WTC11 (cell line): ENCODE data around the gene VIT. TPM values are rescaled to one million over a fixed set of nuclear protein-coding genes. Genes with fewer than 3 reads are reported as not detected.

Experiments used
- ATAC-seq: fragments of 200-7000 bp; cut with Tn5 transposase; 2 replicates; pipeline ENCODE4 v1.10.0; 2021; ENCODE audit warnings: mild to moderate bottlenecking, moderate library complexity
- CTCF ChIA-PET: fragments of 300-600 bp; sonication (Branson Sonifier 250); formaldehyde crosslinking; loops from one replicate; lab custom pipeline; 2021; ENCODE audit warnings: antibody characterized with exemption; lab: Charles Lee
- POLR2A ChIA-PET: fragments of 350-600 bp; sonication (Branson Sonifier 250); formaldehyde crosslinking; loops from one replicate; lab custom pipeline; 2021; ENCODE audit warnings: antibody characterized with exemption; lab: Charles Lee
- DNase-seq: peaks from one replicate; pipeline ENCODE4 v3.0.0; 2021; ENCODE audit warnings: low spot score
- H3K27ac Mint-ChIP-seq: 2 replicates; pipeline ENCODE4 v1.8.0; 2021; ENCODE audit warnings: mixed read lengths
- H3K27me3 Mint-ChIP-seq: 2 replicates; pipeline ENCODE4 v1.8.0; 2021; ENCODE audit warnings: low read depth, mild to moderate bottlenecking, moderate library complexity, mixed read lengths
- H3K36me3 Mint-ChIP-seq: 2 replicates; pipeline ENCODE4 v1.8.0; 2021; ENCODE audit warnings: mixed read lengths
- H3K4me1 Mint-ChIP-seq: 2 replicates; pipeline ENCODE4 v1.8.0; 2022; ENCODE audit warnings: mixed read lengths
- H3K4me3 Mint-ChIP-seq: 2 replicates; pipeline ENCODE4 v1.8.0; 2021; ENCODE audit warnings: mild to moderate bottlenecking, moderate library complexity, mixed read lengths
- H3K9me3 Mint-ChIP-seq: 2 replicates; pipeline ENCODE4 v1.8.0; 2021; ENCODE audit warnings: mixed read lengths
- EMX1 ChIP-seq: fragments of 250-450 bp; sonication (Bioruptor Pico); IDR thresholded peaks from 2 replicates; pipeline ENCODE4 v1.8.0; 2021; ENCODE audit warnings: mild to moderate bottlenecking
- ETV6 ChIP-seq: sonication (generic); formaldehyde crosslinking; IDR thresholded peaks from 2 replicates; pipeline ENCODE4 v1.8.1; 2022; ENCODE audit warnings: mild to moderate bottlenecking, missing genetic modification reagents
- GRHL2 ChIP-seq: fragments of 250-450 bp; sonication (Bioruptor Pico); IDR thresholded peaks from 2 replicates; pipeline ENCODE4 v1.8.0; 2022; ENCODE audit warnings: mild to moderate bottlenecking, moderate library complexity; ENCODE audit not compliant: insufficient replicate concordance, severe bottlenecking
- IRF2 ChIP-seq: sonication (generic); formaldehyde crosslinking; IDR thresholded peaks from 2 replicates; pipeline ENCODE4 v1.8.0; 2022; ENCODE audit warnings: low read depth, missing genetic modification reagents, borderline replicate concordance
- KAT7 ChIP-seq: sonication (generic); formaldehyde crosslinking; IDR thresholded peaks from 2 replicates; pipeline ENCODE4 v1.8.1; 2023; ENCODE audit warnings: missing genetic modification reagents, mild to moderate bottlenecking, borderline replicate concordance
- MXD4 ChIP-seq: fragments of 250-450 bp; sonication (Bioruptor Pico); IDR thresholded peaks from 2 replicates; pipeline ENCODE4 v1.8.0; 2021; ENCODE audit warnings: mild to moderate bottlenecking, moderate library complexity, borderline replicate concordance
- NFYB ChIP-seq: sonication (generic); formaldehyde crosslinking; conservative IDR thresholded peaks from 2 replicates; pipeline ENCODE4 v1.8.0; 2022; ENCODE audit warnings: low read depth, missing genetic modification reagents
- SMAD3 ChIP-seq: sonication (generic); formaldehyde crosslinking; IDR thresholded peaks from 2 replicates; pipeline ENCODE4 v1.8.0; 2022; ENCODE audit warnings: missing genetic modification reagents, mild to moderate bottlenecking, borderline replicate concordance
- SMAD4 ChIP-seq: sonication (generic); formaldehyde crosslinking; IDR thresholded peaks from 2 replicates; pipeline ENCODE4 v1.8.0; 2022; ENCODE audit warnings: mild to moderate bottlenecking, missing genetic modification reagents
- ZNF121 ChIP-seq: sonication (generic); formaldehyde crosslinking; IDR thresholded peaks from 2 replicates; pipeline ENCODE4 v1.8.0; 2023; ENCODE audit warnings: missing genetic modification reagents
- ZNF263 ChIP-seq: sonication (generic); formaldehyde crosslinking; IDR thresholded peaks from 2 replicates; pipeline ENCODE4 v1.8.1; 2022; ENCODE audit warnings: low read depth, mild to moderate bottlenecking, moderate library complexity, missing genetic modification reagents
- ZNF317 ChIP-seq: sonication (generic); formaldehyde crosslinking; IDR thresholded peaks from 2 replicates; pipeline ENCODE4 v1.8.1; 2023; ENCODE audit warnings: low read depth, mild to moderate bottlenecking, moderate library complexity, missing genetic modification reagents, borderline replicate concordance
- ZNF396 ChIP-seq: fragments of 250-450 bp; sonication (Bioruptor Pico); IDR thresholded peaks from 2 replicates; pipeline ENCODE4 v1.8.0; 2021; ENCODE audit warnings: mild to moderate bottlenecking, moderate library complexity, borderline replicate concordance
- total RNA-seq: library from RNA; stranded (reverse); gene quantifications from 3 replicates; pipeline ENCODE4 v1.2.3, GENCODE V29; 2021
- TF ChIP-seq, protein P1 (sequence below): sonication (generic); formaldehyde crosslinking; IDR thresholded peaks from 2 replicates; pipeline ENCODE4 v1.8.0; 2022; ENCODE audit warnings: mild to moderate bottlenecking, missing genetic modification reagents
- TF ChIP-seq, protein P2 (sequence below): sonication (generic); formaldehyde crosslinking; IDR thresholded peaks from 2 replicates; pipeline ENCODE4 v1.8.1; 2022; ENCODE audit warnings: missing genetic modification reagents, borderline replicate concordance
- TF ChIP-seq, protein P3 (sequence below): sonication (generic); formaldehyde crosslinking; IDR thresholded peaks from 2 replicates; pipeline ENCODE4 v1.8.1; 2023; ENCODE audit warnings: mild to moderate bottlenecking, missing genetic modification reagents, borderline replicate concordance
- TF ChIP-seq, protein P4 (sequence below): sonication (generic); formaldehyde crosslinking; IDR thresholded peaks from 2 replicates; pipeline ENCODE4 v1.8.0; 2022; ENCODE audit warnings: mild to moderate bottlenecking, missing genetic modification reagents
- TF ChIP-seq, protein P5 (sequence below): sonication (generic); formaldehyde crosslinking; IDR thresholded peaks from 2 replicates; pipeline ENCODE4 v1.8.0; 2022; ENCODE audit warnings: mild to moderate bottlenecking, missing genetic modification reagents
- TF ChIP-seq, protein P6 (sequence below): sonication (generic); formaldehyde crosslinking; IDR thresholded peaks from 2 replicates; pipeline ENCODE4 v1.8.1; 2022; ENCODE audit warnings: low read depth, mild to moderate bottlenecking, moderate library complexity, missing genetic modification reagents, borderline replicate concordance
- TF ChIP-seq, protein P7 (sequence below): sonication (generic); formaldehyde crosslinking; IDR thresholded peaks from 2 replicates; pipeline ENCODE4 v1.8.0; 2022; ENCODE audit warnings: mild to moderate bottlenecking, missing genetic modification reagents
- TF ChIP-seq, protein P8 (sequence below): sonication (generic); formaldehyde crosslinking; conservative IDR thresholded peaks from 2 replicates; pipeline ENCODE4 v1.8.1; 2022; ENCODE audit warnings: mild to moderate bottlenecking, missing genetic modification reagents

VIT gene
- total RNA-seq, 1 experiment from 2014 or later = 0.46 TPM

DNA sequence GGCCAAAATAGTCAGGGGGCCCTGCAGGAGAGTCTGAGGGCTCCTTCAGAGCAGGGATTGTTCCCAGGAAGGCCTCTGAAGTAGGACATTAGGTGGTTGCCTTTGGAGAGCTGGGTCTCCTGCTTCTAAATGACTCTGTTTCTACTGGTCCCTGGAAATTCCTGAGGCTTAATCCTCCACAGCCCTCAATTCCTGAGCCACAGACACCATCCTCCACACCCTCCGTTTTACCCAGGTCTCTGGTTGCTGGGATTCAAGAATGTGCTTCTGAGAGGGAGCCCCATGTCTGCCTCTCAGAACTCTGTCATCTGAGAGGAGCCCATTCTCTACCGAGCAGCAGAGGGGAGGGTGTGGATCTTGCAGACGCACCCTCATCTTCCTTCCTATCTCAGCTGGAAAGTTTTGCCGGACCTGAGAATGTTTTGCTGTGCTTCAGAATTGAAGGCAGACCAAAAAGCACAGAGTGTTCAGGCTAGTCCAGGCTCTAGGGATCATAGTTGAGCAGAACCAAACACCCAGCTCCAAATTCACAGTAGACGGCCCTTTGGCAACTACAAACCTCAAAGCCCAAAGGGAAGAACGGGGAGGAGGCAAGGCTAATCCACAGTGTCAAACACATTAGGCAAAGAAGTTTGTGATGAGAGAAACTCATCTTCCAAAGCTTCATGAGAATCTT is 8.1 kb downstream of the VIT start:
- H3K4me3 Mint-ChIP-seq = no peak overlapping the region
- ATAC-seq = no peak
- no peak for TF ChIP-seq NFYB (CRISPR knock-in tag)
- TF ChIP-seq ZNF317 (CRISPR knock-in tag) = no peak
- TF ChIP-seq KAT7 = no peak
- TF ChIP-seq ZNF396 (CRISPR knock-in tag) = no peak
- TF ChIP-seq ETV6 (CRISPR knock-in tag) = no peak
- TF ChIP-seq, protein P1, sequence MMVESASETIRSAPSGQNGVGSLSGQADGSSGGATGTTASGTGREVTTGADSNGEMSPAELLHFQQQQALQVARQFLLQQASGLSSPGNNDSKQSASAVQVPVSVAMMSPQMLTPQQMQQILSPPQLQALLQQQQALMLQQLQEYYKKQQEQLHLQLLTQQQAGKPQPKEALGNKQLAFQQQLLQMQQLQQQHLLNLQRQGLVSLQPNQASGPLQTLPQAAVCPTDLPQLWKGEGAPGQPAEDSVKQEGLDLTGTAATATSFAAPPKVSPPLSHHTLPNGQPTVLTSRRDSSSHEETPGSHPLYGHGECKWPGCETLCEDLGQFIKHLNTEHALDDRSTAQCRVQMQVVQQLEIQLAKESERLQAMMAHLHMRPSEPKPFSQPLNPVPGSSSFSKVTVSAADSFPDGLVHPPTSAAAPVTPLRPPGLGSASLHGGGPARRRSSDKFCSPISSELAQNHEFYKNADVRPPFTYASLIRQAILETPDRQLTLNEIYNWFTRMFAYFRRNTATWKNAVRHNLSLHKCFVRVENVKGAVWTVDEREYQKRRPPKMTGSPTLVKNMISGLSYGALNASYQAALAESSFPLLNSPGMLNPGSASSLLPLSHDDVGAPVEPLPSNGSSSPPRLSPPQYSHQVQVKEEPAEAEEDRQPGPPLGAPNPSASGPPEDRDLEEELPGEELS = no peak
- TF ChIP-seq, protein P2, sequence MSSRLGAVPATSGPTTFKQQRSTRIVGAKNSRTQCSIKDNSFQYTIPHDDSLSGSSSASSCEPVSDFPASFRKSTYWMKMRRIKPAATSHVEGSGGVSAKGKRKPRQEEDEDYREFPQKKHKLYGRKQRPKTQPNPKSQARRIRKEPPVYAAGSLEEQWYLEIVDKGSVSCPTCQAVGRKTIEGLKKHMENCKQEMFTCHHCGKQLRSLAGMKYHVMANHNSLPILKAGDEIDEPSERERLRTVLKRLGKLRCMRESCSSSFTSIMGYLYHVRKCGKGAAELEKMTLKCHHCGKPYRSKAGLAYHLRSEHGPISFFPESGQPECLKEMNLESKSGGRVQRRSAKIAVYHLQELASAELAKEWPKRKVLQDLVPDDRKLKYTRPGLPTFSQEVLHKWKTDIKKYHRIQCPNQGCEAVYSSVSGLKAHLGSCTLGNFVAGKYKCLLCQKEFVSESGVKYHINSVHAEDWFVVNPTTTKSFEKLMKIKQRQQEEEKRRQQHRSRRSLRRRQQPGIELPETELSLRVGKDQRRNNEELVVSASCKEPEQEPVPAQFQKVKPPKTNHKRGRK (CRISPR knock-in tag) = no peak
- TF ChIP-seq, protein P3, sequence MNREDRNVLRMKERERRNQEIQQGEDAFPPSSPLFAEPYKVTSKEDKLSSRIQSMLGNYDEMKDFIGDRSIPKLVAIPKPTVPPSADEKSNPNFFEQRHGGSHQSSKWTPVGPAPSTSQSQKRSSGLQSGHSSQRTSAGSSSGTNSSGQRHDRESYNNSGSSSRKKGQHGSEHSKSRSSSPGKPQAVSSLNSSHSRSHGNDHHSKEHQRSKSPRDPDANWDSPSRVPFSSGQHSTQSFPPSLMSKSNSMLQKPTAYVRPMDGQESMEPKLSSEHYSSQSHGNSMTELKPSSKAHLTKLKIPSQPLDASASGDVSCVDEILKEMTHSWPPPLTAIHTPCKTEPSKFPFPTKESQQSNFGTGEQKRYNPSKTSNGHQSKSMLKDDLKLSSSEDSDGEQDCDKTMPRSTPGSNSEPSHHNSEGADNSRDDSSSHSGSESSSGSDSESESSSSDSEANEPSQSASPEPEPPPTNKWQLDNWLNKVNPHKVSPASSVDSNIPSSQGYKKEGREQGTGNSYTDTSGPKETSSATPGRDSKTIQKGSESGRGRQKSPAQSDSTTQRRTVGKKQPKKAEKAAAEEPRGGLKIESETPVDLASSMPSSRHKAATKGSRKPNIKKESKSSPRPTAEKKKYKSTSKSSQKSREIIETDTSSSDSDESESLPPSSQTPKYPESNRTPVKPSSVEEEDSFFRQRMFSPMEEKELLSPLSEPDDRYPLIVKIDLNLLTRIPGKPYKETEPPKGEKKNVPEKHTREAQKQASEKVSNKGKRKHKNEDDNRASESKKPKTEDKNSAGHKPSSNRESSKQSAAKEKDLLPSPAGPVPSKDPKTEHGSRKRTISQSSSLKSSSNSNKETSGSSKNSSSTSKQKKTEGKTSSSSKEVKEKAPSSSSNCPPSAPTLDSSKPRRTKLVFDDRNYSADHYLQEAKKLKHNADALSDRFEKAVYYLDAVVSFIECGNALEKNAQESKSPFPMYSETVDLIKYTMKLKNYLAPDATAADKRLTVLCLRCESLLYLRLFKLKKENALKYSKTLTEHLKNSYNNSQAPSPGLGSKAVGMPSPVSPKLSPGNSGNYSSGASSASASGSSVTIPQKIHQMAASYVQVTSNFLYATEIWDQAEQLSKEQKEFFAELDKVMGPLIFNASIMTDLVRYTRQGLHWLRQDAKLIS (CRISPR knock-in tag) = no peak
- TF ChIP-seq, protein P4, sequence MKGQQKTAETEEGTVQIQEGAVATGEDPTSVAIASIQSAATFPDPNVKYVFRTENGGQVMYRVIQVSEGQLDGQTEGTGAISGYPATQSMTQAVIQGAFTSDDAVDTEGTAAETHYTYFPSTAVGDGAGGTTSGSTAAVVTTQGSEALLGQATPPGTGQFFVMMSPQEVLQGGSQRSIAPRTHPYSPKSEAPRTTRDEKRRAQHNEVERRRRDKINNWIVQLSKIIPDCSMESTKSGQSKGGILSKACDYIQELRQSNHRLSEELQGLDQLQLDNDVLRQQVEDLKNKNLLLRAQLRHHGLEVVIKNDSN (CRISPR knock-in tag) = no peak
- TF ChIP-seq ZNF121 (CRISPR knock-in tag) = no peak
- TF ChIP-seq, protein P5, sequence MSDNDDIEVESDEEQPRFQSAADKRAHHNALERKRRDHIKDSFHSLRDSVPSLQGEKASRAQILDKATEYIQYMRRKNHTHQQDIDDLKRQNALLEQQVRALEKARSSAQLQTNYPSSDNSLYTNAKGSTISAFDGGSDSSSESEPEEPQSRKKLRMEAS (CRISPR knock-in tag) = no peak
- TF ChIP-seq MXD4 (CRISPR knock-in tag) = no peak
- ChIA-PET POLR2A (interaction anchor here (0.7 kb wide), 1 partner anchor 10 kb away, joined by 4 read pairs; no protein-coding TSS in a partner anchor), CTCF (interaction anchor here (0.7 kb wide), 1 partner anchor 66 kb away, joined by 3 read pairs; no protein-coding TSS in a partner anchor)
- peaks cover 17% of the 10 kb centered on the region for H3K4me1 Mint-ChIP-seq
- DNase-seq = no peak
- no peaks in the 10 kb centered on the region for H3K27me3 Mint-ChIP-seq
- no peaks in the 10 kb centered on the region for H3K36me3 Mint-ChIP-seq
- no peaks in the 10 kb centered on the region for H3K9me3 Mint-ChIP-seq
- H3K27ac Mint-ChIP-seq = no peak overlapping the region

DNA sequence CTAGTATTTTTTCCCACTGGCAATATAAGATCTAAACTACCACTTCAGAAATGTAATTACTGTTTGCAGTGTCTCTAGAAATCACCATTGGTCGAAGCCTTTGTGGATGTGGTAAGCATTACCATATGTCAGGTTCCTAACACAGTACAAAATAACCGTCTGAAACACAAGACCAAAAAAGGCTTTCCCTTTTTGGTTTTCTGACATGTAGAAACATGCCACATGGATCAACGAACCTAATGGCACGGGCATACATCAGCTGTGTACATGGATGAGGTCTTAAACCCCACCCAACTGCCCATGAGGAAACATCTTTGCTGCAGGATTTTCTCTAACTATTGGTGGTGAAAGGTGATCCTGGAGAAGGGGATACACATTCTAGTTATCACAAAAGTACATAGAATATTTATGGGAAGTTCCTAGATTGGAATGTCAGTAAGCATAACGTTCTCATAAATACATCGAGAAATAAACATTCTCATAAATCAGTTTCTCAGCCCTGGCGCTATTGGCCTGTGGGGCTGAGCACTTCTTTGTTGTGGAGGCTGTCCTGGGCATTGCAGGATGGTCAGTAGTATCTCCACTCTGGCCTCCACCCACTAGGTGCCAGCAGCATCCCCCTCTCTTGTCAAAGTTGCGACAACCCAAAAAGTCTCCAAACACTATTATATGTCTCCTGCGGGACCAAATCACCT is 9.0 kb downstream of the VIT start:
- peaks cover 2% of the 10 kb centered on the region for H3K9me3 Mint-ChIP-seq
- ATAC-seq = no peak
- H3K4me1 Mint-ChIP-seq = peaks cover 17% of the 10 kb centered on the region
- H3K4me3 Mint-ChIP-seq = no peak overlapping the region
- no peak overlapping the region for H3K27ac Mint-ChIP-seq
- peaks cover 2% of the 10 kb centered on the region for H3K36me3 Mint-ChIP-seq
- ChIA-PET CTCF (interaction anchor here (1.8 kb wide), 1 partner anchor 65 kb away, joined by 6 read pairs; no protein-coding TSS in a partner anchor), POLR2A (no interaction called here)
- no peak for DNase-seq
- no peaks in the 10 kb centered on the region; the same call in 1 of the 2 replicates for H3K27me3 Mint-ChIP-seq
- TF ChIP-seq ZNF263 (CRISPR knock-in tag) (no peak), EMX1 (CRISPR knock-in tag) (no peak), GRHL2 (CRISPR knock-in tag) (no peak), SMAD4 (CRISPR knock-in tag) (no peak), MXD4 (CRISPR knock-in tag) (no peak), IRF2 (CRISPR knock-in tag) (no peak), SMAD3 (CRISPR knock-in tag) (no peak)
- TF ChIP-seq, protein P5 (CRISPR knock-in tag) = no peak
- TF ChIP-seq, protein P6, sequence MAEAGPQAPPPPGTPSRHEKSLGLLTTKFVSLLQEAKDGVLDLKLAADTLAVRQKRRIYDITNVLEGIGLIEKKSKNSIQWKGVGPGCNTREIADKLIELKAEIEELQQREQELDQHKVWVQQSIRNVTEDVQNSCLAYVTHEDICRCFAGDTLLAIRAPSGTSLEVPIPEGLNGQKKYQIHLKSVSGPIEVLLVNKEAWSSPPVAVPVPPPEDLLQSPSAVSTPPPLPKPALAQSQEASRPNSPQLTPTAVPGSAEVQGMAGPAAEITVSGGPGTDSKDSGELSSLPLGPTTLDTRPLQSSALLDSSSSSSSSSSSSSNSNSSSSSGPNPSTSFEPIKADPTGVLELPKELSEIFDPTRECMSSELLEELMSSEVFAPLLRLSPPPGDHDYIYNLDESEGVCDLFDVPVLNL = no peak
- TF ChIP-seq, protein P7, sequence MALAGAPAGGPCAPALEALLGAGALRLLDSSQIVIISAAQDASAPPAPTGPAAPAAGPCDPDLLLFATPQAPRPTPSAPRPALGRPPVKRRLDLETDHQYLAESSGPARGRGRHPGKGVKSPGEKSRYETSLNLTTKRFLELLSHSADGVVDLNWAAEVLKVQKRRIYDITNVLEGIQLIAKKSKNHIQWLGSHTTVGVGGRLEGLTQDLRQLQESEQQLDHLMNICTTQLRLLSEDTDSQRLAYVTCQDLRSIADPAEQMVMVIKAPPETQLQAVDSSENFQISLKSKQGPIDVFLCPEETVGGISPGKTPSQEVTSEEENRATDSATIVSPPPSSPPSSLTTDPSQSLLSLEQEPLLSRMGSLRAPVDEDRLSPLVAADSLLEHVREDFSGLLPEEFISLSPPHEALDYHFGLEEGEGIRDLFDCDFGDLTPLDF (CRISPR knock-in tag) = no peak
- TF ChIP-seq, protein P8, sequence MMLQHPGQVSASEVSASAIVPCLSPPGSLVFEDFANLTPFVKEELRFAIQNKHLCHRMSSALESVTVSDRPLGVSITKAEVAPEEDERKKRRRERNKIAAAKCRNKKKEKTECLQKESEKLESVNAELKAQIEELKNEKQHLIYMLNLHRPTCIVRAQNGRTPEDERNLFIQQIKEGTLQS = no peak
